Prostate gland (tissue), 2 donors: ENCODE data around the gene RGS18.

Source experiments
- CTCF ChIP-seq, 4 experiments: fragments of 200-600 bp in 2 of 4; fragments of 450-650 bp in 2 of 4; sonication (generic) in 2 of 4; IDR thresholded peaks; 1 replicate in 3 of 4; 2 replicates in 1 of 4; pipeline ENCODE4 v1.5.1; 2016 to 2019; ENCODE audit warnings: antibody characterized with exemption in 4 of 4, mild to moderate bottlenecking in 2 of 4, moderate library complexity in 2 of 4
- POLR2A ChIP-seq: fragments of 450-650 bp; IDR thresholded peaks from one replicate; pipeline ENCODE4 v1.6.1; 2016; ENCODE audit warnings: antibody characterized with exemption, mild to moderate bottlenecking

DNA sequence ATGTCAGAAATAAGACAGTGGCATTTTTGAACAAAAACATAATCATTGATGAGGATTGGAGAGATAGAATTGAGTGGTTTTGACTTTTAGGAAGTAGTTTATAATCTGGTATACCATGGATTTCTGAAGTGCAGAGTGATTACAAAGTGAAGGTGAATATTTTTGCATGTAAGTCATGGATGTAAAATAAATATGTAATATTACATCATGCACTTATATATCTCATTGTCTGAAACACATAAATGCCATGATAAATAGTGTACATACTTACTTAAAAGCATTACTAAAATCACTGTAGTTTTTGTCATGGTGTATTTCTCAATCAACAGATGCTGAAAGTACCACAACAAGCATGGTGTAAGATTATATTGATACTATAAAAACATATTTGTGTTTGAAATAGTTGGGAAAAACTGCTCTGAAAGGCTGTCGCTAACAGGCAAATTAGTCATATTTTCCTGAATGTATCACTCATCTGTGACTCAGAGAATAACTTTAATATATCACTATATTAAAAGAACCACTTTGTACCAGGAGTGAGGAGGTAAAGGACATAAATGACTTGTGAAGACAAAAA, 24.8 kb upstream of the RGS18 start:
- no peak for TF ChIP-seq CTCF (IDR thresholded peaks at IDR 0.05)
- no peak for TF ChIP-seq POLR2A
